Liver (tissue), 9 donors: Measurements from ENCODE around the gene RIOK1. TPM values are rescaled to one million over a fixed set of nuclear protein-coding genes. Genes with fewer than 3 reads are reported as not detected.

Experiments
- DNase-seq: peaks from one replicate; pipeline ENCODE4 v3.0.0-alpha.2; 2017; ENCODE audit warnings: low spot score
- H3K27ac ChIP-seq, 2 donors: one replicate each; pipeline ENCODE4 v1.7.0; 2013; ENCODE audit warnings: inconsistent platforms in 2 of 2, low read length in 2 of 2, control low read depth in 1 of 2, low read depth in 1 of 2, mild to moderate bottlenecking in 1 of 2
- H3K27me3 ChIP-seq, 4 donors: one replicate each; pipeline versions ENCODE4 v1.6.1 to v1.7.0; 2013; ENCODE audit warnings: low read length in 3 of 4, inconsistent platforms in 1 of 4, mild to moderate bottlenecking in 1 of 4, moderate library complexity in 1 of 4; ENCODE audit not compliant: control insufficient read depth in 4 of 4, insufficient read depth in 4 of 4
- H3K36me3 ChIP-seq, 4 donors: one replicate each; pipeline versions ENCODE4 v1.6.1 to v1.7.0; 2013; ENCODE audit warnings: low read length in 3 of 4, mild to moderate bottlenecking in 3 of 4, low read depth in 1 of 4, moderate library complexity in 1 of 4; ENCODE audit not compliant: control insufficient read depth in 4 of 4, insufficient read depth in 3 of 4
- H3K4me1 ChIP-seq, 4 donors: one replicate each; pipeline versions ENCODE4 v1.6.1 to v1.7.0; 2013; ENCODE audit warnings: low read length in 3 of 4, mild to moderate bottlenecking in 3 of 4, moderate library complexity in 1 of 4; ENCODE audit not compliant: control insufficient read depth in 4 of 4, insufficient read depth in 4 of 4
- H3K4me3 ChIP-seq, 3 donors: one replicate each; pipeline versions ENCODE4 v1.6.1 to v1.7.0; 2013; ENCODE audit warnings: low read length in 3 of 3, control low read depth in 1 of 3, low read depth in 1 of 3, mild to moderate bottlenecking in 1 of 3
- H3K9ac ChIP-seq, 2 donors: one replicate each; pipeline ENCODE4 v1.7.0; 2013; ENCODE audit warnings: low read length in 2 of 2, mild to moderate bottlenecking in 2 of 2, moderate library complexity in 2 of 2, control low read depth in 1 of 2, low read depth in 1 of 2
- H3K9me3 ChIP-seq, 4 donors: one replicate each; pipeline versions ENCODE4 v1.6.1 to v1.7.0; 2013; ENCODE audit warnings: low read length in 3 of 4; ENCODE audit not compliant: control insufficient read depth in 4 of 4
- CTCF ChIP-seq: fragments of 150-350 bp; IDR thresholded peaks from 2 replicates; pipeline ENCODE4 v1.5.1; 2017; ENCODE audit warnings: improper control_type of control experiment, low read depth, low read length; ENCODE audit not compliant: missing input control
- EGR1 ChIP-seq, 2 donors: IDR thresholded peaks; 2 replicates each; pipeline ENCODE4 v1.6.1; 2016 to 2018; ENCODE audit warnings: antibody characterized with exemption in 2 of 2, low read depth in 2 of 2
- FOXA2 ChIP-seq: IDR thresholded peaks from 2 replicates; pipeline ENCODE4 v1.6.1; 2016; ENCODE audit warnings: antibody characterized with exemption
- GABPA ChIP-seq, 2 donors: IDR thresholded peaks in 1 of 2; conservative IDR thresholded peaks in 1 of 2; 2 replicates each; pipeline ENCODE4 v1.6.1; 2016; ENCODE audit warnings: antibody characterized with exemption in 2 of 2, mild to moderate bottlenecking in 1 of 2, moderate library complexity in 1 of 2
- HNF4G ChIP-seq: IDR thresholded peaks from 2 replicates; pipeline ENCODE4 v1.6.1; 2016; ENCODE audit warnings: antibody characterized with exemption
- JUND ChIP-seq, 2 donors: IDR thresholded peaks; 2 replicates each; pipeline ENCODE4 v1.6.1; 2016; ENCODE audit warnings: antibody characterized with exemption in 2 of 2
- SP1 ChIP-seq: IDR thresholded peaks from 2 replicates; pipeline ENCODE4 v1.6.1; 2018; ENCODE audit warnings: antibody characterized with exemption, mild to moderate bottlenecking
- YY1 ChIP-seq: IDR thresholded peaks from 2 replicates; pipeline ENCODE4 v1.6.1; 2016; ENCODE audit warnings: antibody characterized with exemption, mild to moderate bottlenecking
- WGBS: extraction: QIAGEN DNeasy Blood & Tissue Kit; methylation state at CpG from one replicate; pipeline ENCODE4 v1.1.7; 2013; 5-methylcytosine and 5-hydroxymethylcytosine counted together
- polyA plus RNA-seq, 2 donors: library from polyadenylated mRNA; stranded (reverse) in 1 of 2; unstranded in 1 of 2; fragments of 200-250 nt in 1 of 2; fragments of >200 nt in 1 of 2; fragmentation: Nextera tagmentation in 1 of 2; extraction: Ambion mirVana in 1 of 2; gene quantifications; one replicate each; pipeline versions ENCODE4 v1.2.1 to v1.2.3, GENCODE V29; 2013 to 2015
- total RNA-seq, 2 donors: library from RNA; depleted of rRNA; stranded (reverse); fragments of >200 nt; gene quantifications; one replicate each; pipeline ENCODE4 v1.2.3, GENCODE V29; 2014
- TF ChIP-seq, protein P1 (sequence below): IDR thresholded peaks from 2 replicates; pipeline ENCODE4 v1.6.1; 2016; ENCODE audit warnings: antibody characterized with exemption
- TF ChIP-seq, protein P2 (sequence below): IDR thresholded peaks from 2 replicates; pipeline ENCODE4 v1.6.1; 2016; ENCODE audit warnings: antibody characterized with exemption, mild to moderate bottlenecking
- TF ChIP-seq, protein P3 (sequence below): IDR thresholded peaks from 2 replicates; pipeline ENCODE4 v1.6.1; 2016; ENCODE audit warnings: antibody characterized with exemption
- TF ChIP-seq, protein P4 (sequence below): IDR thresholded peaks from 2 replicates; pipeline ENCODE4 v1.6.1; 2016; ENCODE audit warnings: antibody characterized with exemption
- donor health status: healthy.
- donor health status: healthy.
- donor health status: healthy.
- donor health status: healthy.
- donor health status: healthy.

Gene RIOK1
- total and polyA plus RNA-seq, 4 donors, result 4.8 to 10.0 (median 6.6) TPM

DNA sequence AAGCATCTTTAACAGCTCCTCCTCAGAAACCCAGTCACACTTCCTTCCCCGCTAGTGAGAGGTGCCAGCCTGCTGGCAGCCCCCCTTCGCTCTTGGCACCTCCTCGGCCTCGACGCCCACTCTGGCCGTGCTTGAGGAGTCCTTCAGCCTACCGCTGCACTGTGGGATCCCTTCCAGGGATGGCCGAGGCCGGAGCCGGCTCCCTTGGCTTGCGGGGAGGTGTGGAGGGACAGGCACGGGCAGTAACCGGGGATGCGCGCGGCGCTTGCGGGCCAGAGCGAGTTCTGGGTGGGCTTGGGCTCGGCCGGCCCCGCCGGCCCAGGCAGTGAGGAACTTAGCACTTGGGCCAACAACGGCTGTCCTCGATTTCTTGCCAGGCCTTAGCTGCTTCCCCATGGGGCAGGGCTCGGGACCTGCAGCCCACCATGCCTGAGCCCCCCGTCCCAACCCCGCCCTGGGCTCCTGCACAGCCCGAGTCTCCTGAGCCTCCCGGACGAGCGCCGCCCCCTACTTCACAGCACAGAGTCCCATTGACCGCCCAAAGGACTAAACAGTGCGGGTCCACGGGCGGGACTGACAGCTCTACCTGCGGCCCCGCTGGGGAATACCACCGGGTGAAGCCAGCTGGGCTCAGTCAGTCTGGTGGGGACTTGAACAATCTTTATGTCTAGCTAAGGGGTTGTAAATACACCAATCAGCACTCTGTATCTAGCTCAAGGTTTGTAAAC, 51.6 kb downstream of the RIOK1 start:
- no peak for TF ChIP-seq YY1
- TF ChIP-seq, protein P1, sequence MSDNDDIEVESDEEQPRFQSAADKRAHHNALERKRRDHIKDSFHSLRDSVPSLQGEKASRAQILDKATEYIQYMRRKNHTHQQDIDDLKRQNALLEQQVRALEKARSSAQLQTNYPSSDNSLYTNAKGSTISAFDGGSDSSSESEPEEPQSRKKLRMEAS, result no peak
- TF ChIP-seq CTCF, result no peak
- TF ChIP-seq, protein P2, sequence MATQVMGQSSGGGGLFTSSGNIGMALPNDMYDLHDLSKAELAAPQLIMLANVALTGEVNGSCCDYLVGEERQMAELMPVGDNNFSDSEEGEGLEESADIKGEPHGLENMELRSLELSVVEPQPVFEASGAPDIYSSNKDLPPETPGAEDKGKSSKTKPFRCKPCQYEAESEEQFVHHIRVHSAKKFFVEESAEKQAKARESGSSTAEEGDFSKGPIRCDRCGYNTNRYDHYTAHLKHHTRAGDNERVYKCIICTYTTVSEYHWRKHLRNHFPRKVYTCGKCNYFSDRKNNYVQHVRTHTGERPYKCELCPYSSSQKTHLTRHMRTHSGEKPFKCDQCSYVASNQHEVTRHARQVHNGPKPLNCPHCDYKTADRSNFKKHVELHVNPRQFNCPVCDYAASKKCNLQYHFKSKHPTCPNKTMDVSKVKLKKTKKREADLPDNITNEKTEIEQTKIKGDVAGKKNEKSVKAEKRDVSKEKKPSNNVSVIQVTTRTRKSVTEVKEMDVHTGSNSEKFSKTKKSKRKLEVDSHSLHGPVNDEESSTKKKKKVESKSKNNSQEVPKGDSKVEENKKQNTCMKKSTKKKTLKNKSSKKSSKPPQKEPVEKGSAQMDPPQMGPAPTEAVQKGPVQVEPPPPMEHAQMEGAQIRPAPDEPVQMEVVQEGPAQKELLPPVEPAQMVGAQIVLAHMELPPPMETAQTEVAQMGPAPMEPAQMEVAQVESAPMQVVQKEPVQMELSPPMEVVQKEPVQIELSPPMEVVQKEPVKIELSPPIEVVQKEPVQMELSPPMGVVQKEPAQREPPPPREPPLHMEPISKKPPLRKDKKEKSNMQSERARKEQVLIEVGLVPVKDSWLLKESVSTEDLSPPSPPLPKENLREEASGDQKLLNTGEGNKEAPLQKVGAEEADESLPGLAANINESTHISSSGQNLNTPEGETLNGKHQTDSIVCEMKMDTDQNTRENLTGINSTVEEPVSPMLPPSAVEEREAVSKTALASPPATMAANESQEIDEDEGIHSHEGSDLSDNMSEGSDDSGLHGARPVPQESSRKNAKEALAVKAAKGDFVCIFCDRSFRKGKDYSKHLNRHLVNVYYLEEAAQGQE, result no peak
- TF ChIP-seq SP1, result no peak
- TF ChIP-seq, protein P3, sequence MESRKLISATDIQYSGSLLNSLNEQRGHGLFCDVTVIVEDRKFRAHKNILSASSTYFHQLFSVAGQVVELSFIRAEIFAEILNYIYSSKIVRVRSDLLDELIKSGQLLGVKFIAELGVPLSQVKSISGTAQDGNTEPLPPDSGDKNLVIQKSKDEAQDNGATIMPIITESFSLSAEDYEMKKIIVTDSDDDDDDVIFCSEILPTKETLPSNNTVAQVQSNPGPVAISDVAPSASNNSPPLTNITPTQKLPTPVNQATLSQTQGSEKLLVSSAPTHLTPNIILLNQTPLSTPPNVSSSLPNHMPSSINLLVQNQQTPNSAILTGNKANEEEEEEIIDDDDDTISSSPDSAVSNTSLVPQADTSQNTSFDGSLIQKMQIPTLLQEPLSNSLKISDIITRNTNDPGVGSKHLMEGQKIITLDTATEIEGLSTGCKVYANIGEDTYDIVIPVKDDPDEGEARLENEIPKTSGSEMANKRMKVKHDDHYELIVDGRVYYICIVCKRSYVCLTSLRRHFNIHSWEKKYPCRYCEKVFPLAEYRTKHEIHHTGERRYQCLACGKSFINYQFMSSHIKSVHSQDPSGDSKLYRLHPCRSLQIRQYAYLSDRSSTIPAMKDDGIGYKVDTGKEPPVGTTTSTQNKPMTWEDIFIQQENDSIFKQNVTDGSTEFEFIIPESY, result no peak
- TF ChIP-seq EGR1 (IDR thresholded peaks at IDR 0.05; ENCODE audit: low read depth in 2 of 2), result no peak
- Histone ChIP-seq H3K27ac (no peak overlapping the region), H3K4me1 (no peaks in the 10 kb centered on the region), H3K4me3 (no peak overlapping the region), H3K36me3 (no peaks in the 10 kb centered on the region), H3K27me3 (no peaks in the 10 kb centered on the region), H3K9me3 (no peaks in the 10 kb centered on the region), H3K9ac (no peak overlapping the region)
- 87% methylated on average over 40 of the region's 40 CpGs for WGBS
- no peak for DNase-seq

GRCh38 chr6:7442467-7442866, 52.9 kb downstream of the RIOK1 start:
- Histone ChIP-seq H3K4me3 (no peak overlapping the region), H3K9me3 (no peaks in the 10 kb centered on the region), H3K36me3 (no peaks in the 10 kb centered on the region), H3K27me3 (no peaks in the 10 kb centered on the region), H3K27ac (no peak overlapping the region), H3K4me1 (no peaks in the 10 kb centered on the region), H3K9ac (no peak overlapping the region)
- TF ChIP-seq, protein P3, result no peak
- TF ChIP-seq FOXA2 (no peak), CTCF (no peak), HNF4G (no peak), JUND (IDR thresholded peaks at IDR 0.05) (no peak), GABPA (IDR thresholded peaks at IDR 0.05 in 1 of 2, conservative IDR thresholded peaks at IDR 0.05 in 1 of 2) (no peak), YY1 (no peak)
- TF ChIP-seq, protein P2, result no peak
- TF ChIP-seq, protein P4, sequence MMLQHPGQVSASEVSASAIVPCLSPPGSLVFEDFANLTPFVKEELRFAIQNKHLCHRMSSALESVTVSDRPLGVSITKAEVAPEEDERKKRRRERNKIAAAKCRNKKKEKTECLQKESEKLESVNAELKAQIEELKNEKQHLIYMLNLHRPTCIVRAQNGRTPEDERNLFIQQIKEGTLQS, result no peak
- WGBS, result 94% methylated on average over 11 of the region's 11 CpGs
- DNase-seq, result no peak
